Thyroid gland (tissue), 4 donors: ENCODE data around the gene COP1.

Source experiments
- POLR2A ChIP-seq, 2 donors: fragments of 450-650 bp; IDR thresholded peaks; one replicate each; pipeline ENCODE4 v1.6.1; 2017; ENCODE audit warnings: antibody characterized with exemption in 2 of 2, mild to moderate bottlenecking in 2 of 2, moderate library complexity in 1 of 2
- TF ChIP-seq, protein P1 (sequence below), 6 experiments: fragments of 200-600 bp in 3 of 6; fragments of 450-650 bp in 3 of 6; sonication (generic) in 3 of 6; IDR thresholded peaks; one replicate each; pipeline ENCODE4 v1.5.1; 2016 to 2019; ENCODE audit warnings: antibody characterized with exemption in 6 of 6, mild to moderate bottlenecking in 2 of 6, inconsistent platforms in 1 of 6, moderate library complexity in 1 of 6

DNA sequence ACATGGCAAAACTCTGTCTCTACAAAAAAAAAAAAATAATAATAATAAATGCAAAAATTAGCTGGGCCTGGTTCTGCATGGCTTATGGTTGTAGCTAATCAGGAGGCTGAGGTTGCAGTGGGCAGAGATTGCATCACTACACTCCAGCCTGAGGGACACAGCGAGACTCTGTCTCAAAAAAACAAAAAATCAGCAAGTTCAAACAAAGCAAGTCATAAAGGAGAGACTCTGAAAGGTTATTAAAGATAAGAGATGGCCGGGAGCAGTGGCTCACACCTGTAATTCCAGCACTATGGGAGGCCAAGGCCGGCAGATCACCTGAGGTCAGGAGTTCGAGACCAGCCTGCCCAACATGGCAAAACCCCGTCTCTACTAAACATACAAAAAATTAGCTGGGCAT is 28.8 kb downstream of the COP1 start:
- TF ChIP-seq, protein P1, sequence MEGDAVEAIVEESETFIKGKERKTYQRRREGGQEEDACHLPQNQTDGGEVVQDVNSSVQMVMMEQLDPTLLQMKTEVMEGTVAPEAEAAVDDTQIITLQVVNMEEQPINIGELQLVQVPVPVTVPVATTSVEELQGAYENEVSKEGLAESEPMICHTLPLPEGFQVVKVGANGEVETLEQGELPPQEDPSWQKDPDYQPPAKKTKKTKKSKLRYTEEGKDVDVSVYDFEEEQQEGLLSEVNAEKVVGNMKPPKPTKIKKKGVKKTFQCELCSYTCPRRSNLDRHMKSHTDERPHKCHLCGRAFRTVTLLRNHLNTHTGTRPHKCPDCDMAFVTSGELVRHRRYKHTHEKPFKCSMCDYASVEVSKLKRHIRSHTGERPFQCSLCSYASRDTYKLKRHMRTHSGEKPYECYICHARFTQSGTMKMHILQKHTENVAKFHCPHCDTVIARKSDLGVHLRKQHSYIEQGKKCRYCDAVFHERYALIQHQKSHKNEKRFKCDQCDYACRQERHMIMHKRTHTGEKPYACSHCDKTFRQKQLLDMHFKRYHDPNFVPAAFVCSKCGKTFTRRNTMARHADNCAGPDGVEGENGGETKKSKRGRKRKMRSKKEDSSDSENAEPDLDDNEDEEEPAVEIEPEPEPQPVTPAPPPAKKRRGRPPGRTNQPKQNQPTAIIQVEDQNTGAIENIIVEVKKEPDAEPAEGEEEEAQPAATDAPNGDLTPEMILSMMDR (IDR thresholded peaks at IDR 0.05), result no peak
- no peak for TF ChIP-seq POLR2A (IDR thresholded peaks at IDR 0.05)
